ENCODE results near the gene STX8.

The STX8 gene

DNA sequence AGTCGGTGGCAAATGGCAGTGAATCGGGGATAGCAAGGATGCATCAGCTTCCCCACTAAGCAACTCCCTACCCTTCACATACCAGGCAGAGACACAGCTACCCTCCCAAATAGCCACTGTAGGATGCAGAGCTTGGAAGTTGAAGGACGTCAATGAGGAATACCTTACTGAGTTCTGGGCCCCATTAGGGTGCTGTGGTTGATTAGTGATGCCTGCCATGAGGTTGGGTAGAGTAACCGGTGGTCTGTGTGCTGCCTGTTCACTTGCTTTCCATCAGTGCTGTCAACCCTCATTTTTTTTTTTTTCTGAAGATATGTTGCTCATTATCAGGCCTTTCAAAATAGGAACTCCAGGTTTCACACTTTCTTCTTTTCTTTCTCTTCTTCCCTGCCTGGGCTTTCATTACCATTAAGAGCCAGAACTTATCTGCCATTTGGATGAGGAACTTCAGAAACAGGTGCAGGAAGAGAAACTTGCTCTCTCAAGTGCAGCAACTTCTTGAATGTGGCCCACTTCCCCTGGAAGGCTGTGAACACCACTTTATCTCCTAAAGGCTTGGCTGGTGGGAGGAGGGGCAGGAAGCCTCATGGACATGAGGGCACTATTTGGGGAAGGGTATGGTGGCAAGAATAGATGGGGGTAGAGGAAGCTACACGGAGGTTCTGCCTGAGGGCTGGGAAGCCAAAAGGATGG lies 370.8 kb downstream of the STX8 start:
- no peak for ATAC-seq
- peak overlapping the region in 1 of 2 donors; percentile 51 for H3K27ac Mint-ChIP-seq
- no peaks in the 10 kb centered on the region for H3K9me3 Mint-ChIP-seq
- DNase-seq, result no peak
- H3K27me3 Mint-ChIP-seq, result peaks cover 33% of the 10 kb centered on the region
- H3K4me1 Mint-ChIP-seq, result peaks cover 10% of the 10 kb centered on the region
- no peak overlapping the region for H3K4me3 Mint-ChIP-seq

DNA sequence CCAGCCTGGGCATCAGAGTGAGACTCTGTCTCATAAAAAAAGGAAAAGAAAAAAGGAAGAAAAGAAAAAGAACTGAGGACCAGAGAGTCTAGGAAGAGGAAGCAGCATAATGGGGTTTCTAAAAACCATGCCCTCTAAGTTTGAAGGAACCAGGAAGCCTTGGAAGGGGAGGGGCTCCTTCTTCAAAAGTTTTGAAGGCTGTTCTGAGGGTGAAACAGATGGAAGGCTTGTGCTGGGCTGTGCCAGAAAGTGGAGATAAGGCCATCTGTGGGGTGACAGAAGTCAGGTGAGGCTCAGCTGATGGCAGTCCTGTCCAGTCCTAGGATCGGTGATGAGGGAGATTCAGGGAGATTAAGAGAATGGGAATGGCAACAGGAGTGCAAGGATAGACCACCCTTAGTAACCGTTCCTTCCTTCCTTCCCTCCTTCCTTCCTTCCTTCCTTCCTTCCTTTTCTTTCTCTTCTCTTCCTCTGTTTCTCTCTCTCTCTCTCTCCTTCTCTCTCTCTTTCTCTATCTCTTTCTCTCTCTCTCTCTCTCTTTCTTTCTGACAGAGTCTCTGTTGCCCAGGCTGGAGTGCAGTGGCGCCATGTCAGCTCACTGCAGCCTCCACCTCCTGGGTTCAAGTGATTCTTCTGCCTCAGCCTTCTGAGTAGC lies 371.7 kb downstream of the STX8 start:
- Mint-ChIP-seq H3K27me3 (peaks cover 39% of the 10 kb centered on the region), H3K4me3 (no peak overlapping the region), H3K4me1 (peaks cover 10% of the 10 kb centered on the region), H3K27ac (peak overlapping the region in 1 of 2 donors; percentile 84), H3K9me3 (peaks cover 0 to 8% of the 10 kb centered on the region in 2 donors)
- ATAC-seq (no peak), DNase-seq (no peak)

DNA sequence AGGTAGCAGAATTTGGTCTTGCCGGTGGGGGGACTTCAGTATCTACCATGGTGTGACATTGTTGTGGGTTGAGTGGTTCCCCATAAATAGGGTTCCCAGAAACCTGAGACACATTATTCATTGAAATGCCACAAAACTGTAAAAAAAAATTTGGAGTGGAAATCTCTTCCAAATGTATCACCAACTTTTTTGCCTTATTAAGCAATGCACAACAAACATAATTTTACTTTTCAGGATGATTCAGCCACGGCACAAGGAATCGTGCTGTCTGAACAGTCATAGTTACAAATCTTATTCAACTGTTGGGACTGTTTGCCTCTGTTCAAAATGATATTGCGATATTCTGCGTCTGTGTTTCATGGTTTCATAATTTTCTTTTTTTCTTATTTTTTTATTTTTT lies 373.1 kb downstream of the STX8 start:
- no peak for DNase-seq
- Mint-ChIP-seq H3K4me1 (peaks cover 10% of the 10 kb centered on the region), H3K4me3 (no peak overlapping the region), H3K9me3 (peaks cover 4 to 12% of the 10 kb centered on the region in 2 donors), H3K27me3 (peaks cover 52% of the 10 kb centered on the region), H3K27ac (no peak overlapping the region)
- ATAC-seq, result no peak

DNA sequence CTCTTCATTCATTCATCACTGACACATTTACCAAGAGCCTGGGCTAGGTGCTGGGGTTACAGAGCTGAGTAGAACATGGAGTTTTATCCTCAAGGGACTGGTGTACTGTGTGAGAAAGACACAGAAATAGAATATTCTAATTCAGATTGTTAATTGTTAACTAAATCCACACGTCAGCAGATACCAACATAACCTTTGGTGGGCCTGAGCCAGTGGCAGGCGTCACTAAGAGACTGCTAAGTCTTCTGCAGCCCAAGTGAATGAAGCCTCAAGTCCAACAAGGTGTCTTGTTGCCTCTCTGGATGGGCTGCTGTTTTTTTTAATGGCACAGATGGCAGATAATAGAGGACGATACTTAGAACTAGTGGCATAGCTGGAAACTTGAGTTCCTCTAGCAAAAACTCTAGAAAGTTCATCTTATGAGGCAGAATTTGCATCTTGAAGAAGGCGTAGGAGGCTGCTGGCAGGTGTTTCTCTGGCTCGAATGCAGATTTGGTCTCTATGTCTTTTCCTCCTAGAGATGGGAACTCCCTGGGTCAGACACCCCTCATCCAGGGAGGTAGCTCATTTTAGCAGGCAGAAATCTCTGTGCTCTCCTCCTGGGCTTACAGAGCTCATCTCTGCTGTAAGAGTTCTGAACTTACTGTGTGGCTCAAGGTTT lies 374.8 kb downstream of the STX8 start:
- Mint-ChIP-seq H3K4me3 (no peak overlapping the region), H3K9me3 (peaks cover 4 to 12% of the 10 kb centered on the region in 2 donors), H3K27ac (no peak overlapping the region), H3K4me1 (peaks cover 10% of the 10 kb centered on the region), H3K27me3 (peaks cover 51% of the 10 kb centered on the region)
- DNase-seq (no peak), ATAC-seq (no peak)
